Esophagus muscularis mucosa (tissue), 4 donors: ENCODE data around the gene DHX9. TPM values are rescaled to one million over a fixed set of nuclear protein-coding genes. Genes with fewer than 3 reads are reported as not detected.

Source experiments
- DNase-seq: peaks from one replicate; pipeline ENCODE4 v3.0.0-alpha.2; 2017; ENCODE audit errors: extremely low spot score
- H3K27ac ChIP-seq, 4 donors: fragments of 200-600 bp; sonication (generic); replicated peaks in 1 of 4; 1 replicate in 3 of 4; 2 replicates in 1 of 4; pipeline ENCODE4 v1.5.1; 2016 to 2019; ENCODE audit warnings: mild to moderate bottlenecking in 1 of 4
- H3K27me3 ChIP-seq, 4 donors: fragments of 200-600 bp; sonication (generic); one replicate each; pipeline versions ENCODE4 v1.5.1 to v1.6.0; 2016 to 2019
- H3K36me3 ChIP-seq, 4 donors: fragments of 200-600 bp; sonication (generic); one replicate each; pipeline ENCODE4 v1.5.1; 2016 to 2019
- H3K4me1 ChIP-seq, 4 donors: fragments of 200-600 bp; sonication (generic); one replicate each; pipeline ENCODE4 v1.5.1; 2016 to 2019
- H3K4me3 ChIP-seq, 4 donors: fragments of 200-600 bp; sonication (generic); 1 replicate in 2 of 4; 2 replicates in 2 of 4; pipeline ENCODE4 v1.5.1; 2016 to 2019; ENCODE audit warnings: mild to moderate bottlenecking in 4 of 4, moderate library complexity in 1 of 4
- H3K9me3 ChIP-seq, 4 donors: fragments of 200-600 bp; sonication (generic); 1 replicate in 3 of 4; 2 replicates in 1 of 4; pipeline ENCODE4 v1.5.1; 2016 to 2019
- CTCF ChIP-seq, 3 experiments: fragments of 200-600 bp in 2 of 3; fragments of 450-650 bp in 1 of 3; sonication (generic) in 2 of 3; IDR thresholded peaks; one replicate each; pipeline ENCODE4 v1.5.1; 2017 to 2019; ENCODE audit warnings: antibody characterized with exemption in 3 of 3, mild to moderate bottlenecking in 2 of 3, moderate library complexity in 1 of 3
- EP300 ChIP-seq: sonication (generic); formaldehyde crosslinking; IDR thresholded peaks from one replicate; pipeline ENCODE4 v1.6.1; 2017; ENCODE audit warnings: antibody characterized with exemption
- POLR2A ChIP-seq: fragments of 450-650 bp; IDR thresholded peaks from one replicate; pipeline ENCODE4 v1.6.1; 2017; ENCODE audit warnings: antibody characterized with exemption, moderate library complexity, mild to moderate bottlenecking, low read depth
- POLR2AphosphoS5 ChIP-seq, 2 donors: sonication (generic); formaldehyde crosslinking; IDR thresholded peaks; one replicate each; pipeline ENCODE4 v1.6.1; 2017; ENCODE audit warnings: antibody characterized with exemption in 2 of 2
- WGBS: methylation state at CpG from one replicate; pipeline ENCODE4 v1.1.5; 2018; 5-methylcytosine and 5-hydroxymethylcytosine counted together
- intact Hi-C: fragments of 100-400 bp; cut with DNase I; formaldehyde crosslinking; loops from one replicate; pipeline ENCODE4 v1.15.1; 2023
- total RNA-seq, 4 donors: library from RNA; depleted of rRNA; stranded (reverse); fragments of >200 nt; gene quantifications; one replicate each; pipeline versions ENCODE4 v1.1.0 to v1.2.1, GENCODE V29; 2016

Gene DHX9
- total RNA-seq, 4 donors from 2014 or later = 73.0 to 89.7 (median 74.5) TPM

GRCh38 chr1:182905321-182905720 lies 66.2 kb downstream of the DHX9 start:
- 94% methylated on average over 2 of the region's 2 CpGs for WGBS
- Histone ChIP-seq H3K9me3 (no peaks in the 10 kb centered on the region), H3K36me3 (no peaks in the 10 kb centered on the region), H3K27me3 (no peaks in the 10 kb centered on the region), H3K27ac (no peak overlapping the region), H3K4me1 (no peaks in the 10 kb centered on the region), H3K4me3 (no peak overlapping the region)
- no peak for DNase-seq
- intact Hi-C loops = no loop called here
- no peak for TF ChIP-seq POLR2AphosphoS5 (IDR thresholded peaks at IDR 0.05)
- no peak for TF ChIP-seq EP300
- TF ChIP-seq POLR2A = no peak
- no peak for TF ChIP-seq CTCF (IDR thresholded peaks at IDR 0.05)

- no peaks in the 10 kb centered on the region for H3K4me1 ChIP-seq
- peaks cover 0 to 21% (median 11%) of the 10 kb centered on the region in 4 donors for H3K9me3 ChIP-seq
- DNase-seq = no peak
- H3K4me3 ChIP-seq = no peak overlapping the region
- WGBS = 64% methylated on average over 4 of the region's 4 CpGs
- TF ChIP-seq POLR2A (no peak), CTCF (IDR thresholded peaks at IDR 0.05) (no peak)
- no peaks in the 10 kb centered on the region for H3K27me3 ChIP-seq
- intact Hi-C loops = no loop called here
- no peaks in the 10 kb centered on the region for H3K36me3 ChIP-seq
- H3K27ac ChIP-seq = no peak overlapping the region
Measured at GRCh38 chr1:182909578-182909977, 70.4 kb downstream of the DHX9 start.

GRCh38 chr1:182910143-182910542 lies 71.0 kb downstream of the DHX9 start:
- 89% methylated on average over 1 of the region's 1 CpG for WGBS
- H3K36me3 ChIP-seq = no peaks in the 10 kb centered on the region
- H3K27me3 ChIP-seq = no peaks in the 10 kb centered on the region
- no peaks in the 10 kb centered on the region for H3K4me1 ChIP-seq
- no peak for TF ChIP-seq CTCF (IDR thresholded peaks at IDR 0.05)
- no peak for TF ChIP-seq POLR2AphosphoS5 (IDR thresholded peaks at IDR 0.05)
- no peak for TF ChIP-seq POLR2A
- no peak for TF ChIP-seq EP300
- no peak overlapping the region for H3K4me3 ChIP-seq
- intact Hi-C loops = no loop called here
- no peak overlapping the region for H3K27ac ChIP-seq
- peaks cover 0 to 21% (median 11%) of the 10 kb centered on the region in 4 donors for H3K9me3 ChIP-seq
- DNase-seq = no peak

- peaks cover 0 to 21% (median 11%) of the 10 kb centered on the region in 4 donors for H3K9me3 ChIP-seq
- no peaks in the 10 kb centered on the region for H3K27me3 ChIP-seq
- no peak for DNase-seq
- no peaks in the 10 kb centered on the region for H3K36me3 ChIP-seq
- WGBS = 97% methylated on average over 3 of the region's 3 CpGs
- H3K4me1 ChIP-seq = no peaks in the 10 kb centered on the region
- no peak overlapping the region for H3K4me3 ChIP-seq
- TF ChIP-seq POLR2A = no peak
- no peak for TF ChIP-seq CTCF (IDR thresholded peaks at IDR 0.05)
- no peak for TF ChIP-seq EP300
- TF ChIP-seq POLR2AphosphoS5 (IDR thresholded peaks at IDR 0.05) = no peak
- intact Hi-C loops = no loop called here
- H3K27ac ChIP-seq = no peak overlapping the region
Measured at GRCh38 chr1:182913401-182913800, 74.3 kb downstream of the DHX9 start.

GRCh38 chr1:182917378-182917777 lies 78.2 kb downstream of the DHX9 start:
- Histone ChIP-seq H3K36me3 (no peaks in the 10 kb centered on the region), H3K4me1 (no peaks in the 10 kb centered on the region), H3K27ac (no peak overlapping the region), H3K4me3 (no peak overlapping the region), H3K9me3 (peaks cover 0 to 22% (median 11%) of the 10 kb centered on the region in 4 donors), H3K27me3 (no peaks in the 10 kb centered on the region)
- DNase-seq = no peak
- intact Hi-C loops = no loop called here
- no peak for TF ChIP-seq CTCF (IDR thresholded peaks at IDR 0.05)
- 66% methylated on average over 3 of the region's 3 CpGs for WGBS
